Hepatic stellate cell (primary cell): Measurements from ENCODE around the gene ADPRHL1.

ENCODE experiments used
- DNase-seq: peaks from one replicate; pipeline ENCODE4 v3.0.0; 2011; ENCODE audit warnings: low spot score

The ADPRHL1 gene

DNA sequence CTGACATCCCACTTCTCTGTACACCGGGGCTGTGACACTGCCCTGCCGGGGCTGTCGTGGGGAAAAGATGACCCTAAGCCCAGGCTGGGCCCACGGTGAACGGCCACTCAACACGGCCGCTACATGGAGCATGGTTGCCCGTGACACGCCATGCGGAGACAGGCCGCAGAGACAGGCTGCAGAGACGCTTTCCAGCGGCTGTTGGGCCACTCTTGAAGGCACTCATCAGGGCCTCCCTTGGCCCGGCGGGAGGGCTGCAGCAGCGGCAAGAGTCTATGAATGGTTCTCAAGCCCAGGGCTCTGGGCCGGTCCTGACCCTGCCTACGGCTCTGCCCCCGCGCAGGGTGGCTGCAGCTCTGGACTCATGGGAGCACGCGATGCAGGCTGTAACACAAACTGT is 22.1 kb downstream of the ADPRHL1 start:
- DNase-seq: no peak

- DNase-seq: no peak
Observed at GRCh38 chr13:113430378-113431110, 22.7 kb downstream of the ADPRHL1 start.

DNA sequence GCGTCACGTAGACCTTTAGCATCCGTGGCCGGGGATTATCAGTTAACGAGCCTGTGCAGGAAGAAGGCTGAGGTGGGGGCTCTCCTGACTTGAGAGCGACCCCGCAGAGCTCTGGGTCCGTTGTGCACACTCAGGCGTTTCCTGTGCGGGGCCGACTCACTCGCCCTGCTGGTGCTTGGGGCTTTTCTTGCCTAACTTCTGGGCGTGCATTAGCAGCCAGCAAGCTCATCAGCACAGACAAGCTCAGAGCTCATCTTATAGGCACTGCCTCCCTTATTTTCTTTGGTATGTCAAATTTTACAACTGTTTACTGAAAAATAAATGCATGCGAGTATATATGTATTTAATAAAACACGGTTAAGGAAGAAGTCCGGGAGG is 23.7 kb downstream of the ADPRHL1 start:
- DNase-seq: no peak

GRCh38 chr13:113428871-113429607 is 24.2 kb downstream of the ADPRHL1 start:
- DNase-seq: no peak

DNA sequence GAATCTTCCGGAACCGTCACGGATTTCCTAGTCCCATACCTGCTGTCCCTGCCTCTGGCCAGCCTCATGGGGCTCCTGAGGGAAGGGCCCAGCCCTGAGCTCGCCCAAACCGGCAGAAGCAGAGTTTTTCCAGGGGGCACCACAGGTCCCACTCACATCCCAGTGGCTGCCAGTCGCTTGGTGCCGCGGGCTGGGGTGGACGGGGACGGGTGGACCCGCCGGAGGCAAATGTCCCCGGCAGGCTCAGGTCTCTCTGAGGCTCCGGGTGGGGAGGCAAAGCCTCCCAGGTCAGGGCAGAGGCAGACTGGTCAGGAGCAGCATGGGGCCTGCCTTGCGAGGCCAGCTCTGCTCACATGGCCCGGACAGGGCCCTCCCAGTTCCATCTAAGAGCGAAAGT is 24.8 kb downstream of the ADPRHL1 start:
- DNase-seq: no peak

- DNase-seq: no peak
Observed at GRCh38 chr13:113427562-113428468, 25.5 kb downstream of the ADPRHL1 start.

- no peak for DNase-seq
Observed at GRCh38 chr13:113426591-113426986, 26.7 kb downstream of the ADPRHL1 start.

DNA sequence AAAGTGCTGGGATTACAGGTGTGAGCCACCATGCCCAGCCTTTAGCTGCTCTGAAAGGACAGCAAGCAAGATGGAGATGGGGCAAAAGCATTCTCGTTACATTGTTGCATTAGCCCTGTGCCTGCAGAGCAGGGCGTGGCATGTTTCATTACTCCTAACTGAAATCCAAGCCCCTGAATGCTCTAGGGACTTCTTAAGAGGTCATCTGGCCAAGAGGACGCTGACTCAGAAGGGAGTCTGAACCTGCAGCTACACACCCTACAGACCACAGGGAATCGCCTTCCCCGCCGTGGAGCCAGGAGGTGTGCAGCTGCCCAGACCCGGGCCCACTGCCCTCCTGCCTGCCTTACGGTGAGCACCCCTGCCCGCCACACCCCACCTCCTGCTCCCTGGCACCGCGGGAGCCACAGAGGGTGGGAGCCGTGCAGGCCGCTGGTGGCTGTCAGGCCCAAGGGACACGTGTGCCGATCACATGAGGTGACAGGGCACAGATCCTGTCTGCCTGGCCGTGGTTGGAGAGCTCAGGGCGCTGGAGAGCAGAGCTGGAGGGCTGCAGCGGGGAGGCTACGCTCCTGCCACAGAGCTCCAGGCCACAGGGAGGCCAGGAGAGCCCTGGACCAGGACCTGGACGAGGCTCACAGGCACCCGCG is 27.2 kb downstream of the ADPRHL1 start:
- no peak for DNase-seq

DNA sequence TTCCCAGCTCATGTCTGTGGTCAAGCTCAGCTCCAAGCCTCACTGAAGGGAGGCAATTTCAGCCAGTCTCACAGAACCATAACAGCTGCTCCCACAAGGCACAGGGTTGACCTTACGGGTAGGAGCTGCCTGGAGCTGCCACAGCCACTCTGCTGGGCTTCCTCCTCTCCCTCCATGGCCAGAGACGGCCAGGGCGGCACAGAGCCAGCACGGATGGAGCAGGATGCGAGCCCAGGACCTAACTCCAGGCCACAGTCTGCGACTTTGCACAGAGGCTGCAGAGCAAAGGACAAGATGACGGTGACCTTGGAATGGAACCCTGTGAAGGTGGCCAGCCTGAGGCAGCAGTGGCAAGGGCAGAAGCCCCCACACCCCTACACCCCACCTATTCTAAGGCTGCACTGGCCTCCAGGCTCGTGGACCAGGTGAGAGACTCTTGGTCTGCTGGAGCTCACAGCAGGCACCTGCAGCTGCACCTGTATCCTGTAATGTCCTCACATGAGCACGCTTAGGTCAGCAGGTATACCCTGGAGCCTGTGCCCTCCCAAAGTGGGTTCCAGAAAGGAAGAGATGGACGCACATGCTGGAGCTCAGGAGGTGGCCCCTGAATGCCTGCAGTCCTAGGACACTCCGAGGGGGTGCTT is 29.6 kb downstream of the ADPRHL1 start:
- DNase-seq: no peak

- DNase-seq: no peak
Observed at GRCh38 chr13:113422807-113423519, 30.3 kb downstream of the ADPRHL1 start.

DNA sequence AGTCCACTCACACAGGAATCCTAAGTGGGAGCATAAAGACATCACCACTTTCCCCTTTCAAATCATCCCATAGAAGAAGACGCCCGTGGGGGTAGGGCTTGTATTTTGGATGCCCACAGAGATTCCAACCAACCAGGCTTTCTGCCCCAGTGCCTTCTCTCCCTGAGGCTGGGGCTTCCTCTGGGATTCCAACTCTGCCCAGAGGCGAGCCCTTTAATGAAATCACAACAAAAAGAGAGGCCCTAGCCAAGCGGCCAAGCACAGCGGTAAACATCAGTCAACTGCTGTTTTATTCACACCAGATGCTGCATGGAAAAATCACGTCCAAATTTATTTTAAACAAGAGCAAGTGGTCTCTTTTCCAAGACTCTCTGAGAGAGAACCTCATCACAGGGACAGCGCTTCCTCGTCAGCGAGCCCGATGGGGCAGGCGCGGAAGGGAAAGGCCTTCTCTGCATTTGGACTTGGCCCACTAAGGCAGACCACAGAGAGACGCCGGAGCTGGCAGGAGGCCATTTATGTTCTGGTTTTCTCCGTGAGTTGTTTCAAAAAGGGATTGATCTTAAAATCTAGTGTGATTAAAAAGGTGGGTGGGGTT is 31.5 kb downstream of the ADPRHL1 start:
- no peak for DNase-seq

DNA sequence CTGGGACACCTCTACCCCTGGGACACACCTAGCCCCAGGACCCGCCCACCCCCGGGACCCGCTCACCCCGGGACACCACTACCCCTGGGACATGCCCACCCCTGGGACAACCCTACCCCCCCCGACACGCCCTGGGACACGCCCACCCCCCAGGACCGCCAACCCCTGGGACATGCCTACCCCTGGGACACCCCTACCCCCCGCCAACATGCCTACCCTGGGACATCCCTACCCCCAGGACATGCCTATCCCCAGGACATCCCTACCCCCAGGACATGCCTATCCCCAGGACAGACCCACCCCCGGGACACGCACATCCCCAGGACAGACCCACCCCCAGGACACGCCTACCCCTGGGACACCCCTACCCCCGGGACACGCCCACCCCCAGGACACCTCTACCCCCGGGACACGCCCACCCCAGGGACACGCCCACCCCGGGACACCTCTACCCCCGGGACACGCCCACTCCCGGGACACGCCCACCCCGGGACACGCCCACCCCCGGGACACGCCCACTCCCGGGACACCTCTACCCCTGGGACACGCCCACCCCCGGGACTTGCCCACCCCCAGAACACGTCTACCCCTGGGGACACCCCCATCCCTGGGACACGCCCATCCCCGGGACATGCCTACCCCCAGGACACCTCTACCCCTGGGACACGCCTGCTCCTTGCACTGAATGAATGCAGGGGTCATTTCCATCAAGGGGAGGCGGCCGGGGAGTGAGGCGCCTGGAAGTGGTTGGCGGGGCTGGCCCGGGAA is 32.3 kb downstream of the ADPRHL1 start:
- DNase-seq: no peak

- no peak for DNase-seq
Observed at GRCh38 chr13:113420232-113420631, 33.1 kb downstream of the ADPRHL1 start.

- no peak for DNase-seq
Observed at GRCh38 chr13:113419531-113420193, 33.6 kb downstream of the ADPRHL1 start.

- no peak for DNase-seq
Observed at GRCh38 chr13:113418722-113419049, 34.6 kb downstream of the ADPRHL1 start.

DNA sequence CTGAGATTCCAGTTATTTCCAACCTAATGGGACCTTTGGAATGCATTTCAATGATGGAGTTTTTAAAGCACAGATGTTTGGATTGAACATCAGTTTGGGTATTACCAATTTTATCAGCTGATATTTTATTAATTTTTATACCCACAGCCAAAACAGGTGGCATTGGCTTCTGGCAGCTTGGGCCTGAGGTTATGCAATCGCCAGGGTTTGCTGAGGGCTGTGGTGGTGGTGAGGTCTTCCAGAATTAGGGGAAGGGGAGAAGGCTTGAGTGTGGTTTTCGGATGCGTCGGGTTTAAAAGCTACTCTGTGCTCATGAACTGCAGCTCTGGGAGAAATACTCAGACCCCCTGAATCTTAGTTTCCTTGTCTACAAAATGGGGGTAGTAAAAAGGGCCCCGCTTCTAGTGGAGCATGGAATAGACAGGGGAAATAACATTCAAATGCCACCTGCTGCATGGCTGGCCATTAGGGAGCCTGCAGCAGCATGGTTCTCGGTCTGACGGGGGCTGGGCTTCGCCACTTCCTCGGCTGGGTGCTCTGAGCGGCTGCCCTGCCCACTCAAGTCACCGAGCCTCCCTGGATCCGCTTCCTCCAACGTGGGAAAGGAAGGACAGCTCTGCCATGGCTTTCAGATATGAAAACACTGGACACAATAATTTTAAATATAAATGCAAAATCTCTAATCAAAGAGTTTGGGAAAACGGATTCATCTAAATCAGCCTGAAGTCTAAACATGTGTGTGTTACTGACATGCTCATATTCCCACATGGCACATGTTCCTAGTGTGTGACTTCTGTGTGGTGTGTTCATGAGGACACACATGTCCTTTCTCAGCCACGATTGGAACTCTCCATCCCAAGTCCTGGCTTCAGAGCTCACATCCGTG is 35.2 kb downstream of the ADPRHL1 start:
- DNase-seq: no peak

DNA sequence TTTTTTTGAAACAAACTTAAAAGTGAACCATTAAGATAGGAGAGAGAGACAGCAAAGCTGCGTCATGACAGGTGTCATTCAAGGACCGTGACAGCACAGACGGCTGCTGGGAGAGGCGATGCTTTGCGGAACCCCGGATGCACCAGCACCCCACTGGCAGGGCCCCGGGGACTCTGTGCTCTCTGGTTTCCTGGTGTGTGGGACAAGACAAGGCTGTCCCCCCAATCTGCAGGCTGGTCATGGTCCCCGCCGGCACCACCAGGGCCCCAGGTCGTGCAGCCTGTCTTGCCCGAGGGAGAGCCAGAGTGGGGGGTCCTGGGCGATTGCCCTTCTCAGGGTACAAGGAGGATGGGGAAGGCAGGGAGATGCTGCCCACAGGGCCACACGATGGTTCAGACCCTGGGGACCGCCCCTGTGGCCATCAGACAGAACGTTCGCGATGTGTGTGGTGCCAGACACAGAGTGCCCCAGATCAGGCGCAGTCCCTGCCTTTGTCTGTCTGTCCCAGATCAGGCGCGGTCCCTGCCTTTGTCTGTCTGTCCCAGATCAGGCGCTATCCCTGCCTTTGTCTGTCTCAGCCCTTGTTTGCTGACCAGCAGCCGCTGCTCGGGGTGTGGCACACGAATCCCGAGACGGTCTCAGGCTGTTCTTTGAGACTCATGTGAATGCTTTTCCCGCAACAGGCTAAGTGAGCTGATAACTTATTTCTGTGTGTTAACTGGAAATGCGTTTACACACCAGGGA is 36.1 kb downstream of the ADPRHL1 start:
- DNase-seq: no peak

DNA sequence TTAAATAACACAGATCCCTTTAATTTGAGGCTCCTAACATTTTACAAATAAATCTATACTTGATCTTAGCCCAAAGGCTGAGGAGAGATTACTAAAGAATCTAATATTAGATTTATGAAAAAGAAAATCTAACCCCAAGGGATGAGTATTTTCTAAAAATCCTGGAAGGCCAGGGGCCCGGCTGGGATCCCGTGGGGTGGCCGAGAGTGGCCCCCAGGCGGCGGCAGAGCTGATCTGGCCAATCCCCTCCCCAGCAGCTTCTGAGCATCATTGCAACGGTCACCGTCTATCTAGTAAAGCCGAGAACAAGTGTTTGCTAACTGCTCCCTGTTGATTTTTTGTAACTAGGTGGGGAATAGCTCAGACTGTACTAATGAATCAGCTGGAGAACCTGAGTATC is 37.5 kb downstream of the ADPRHL1 start:
- no peak for DNase-seq
